Nephron (organoid): ENCODE data around the gene GPR153.
A peak's percentile ranks its signal among the peaks of the same experiment; 100 is the strongest.

Experiments used
- H3K27ac Mint-ChIP-seq, 3 experiments: 2 replicates each; pipeline ENCODE4 v1.8.0; 2020; ENCODE audit warnings: mixed read lengths in 3 of 3, mild to moderate bottlenecking in 2 of 3, moderate library complexity in 1 of 3
- H3K27me3 Mint-ChIP-seq: 2 replicates; pipeline ENCODE4 v1.8.0; 2021; ENCODE audit warnings: low read depth, mild to moderate bottlenecking, moderate library complexity, mixed read lengths
- H3K36me3 Mint-ChIP-seq: 2 replicates; pipeline ENCODE4 v1.8.0; 2020; ENCODE audit warnings: low read depth, mixed read lengths
- H3K4me1 Mint-ChIP-seq: 2 replicates; pipeline ENCODE4 v1.8.0; 2020; ENCODE audit warnings: mixed read lengths
- H3K4me3 Mint-ChIP-seq, 3 experiments: 2 replicates each; pipeline ENCODE4 v1.8.0; 2020; ENCODE audit warnings: mild to moderate bottlenecking in 3 of 3, mixed read lengths in 3 of 3, moderate library complexity in 2 of 3
- H3K9me3 Mint-ChIP-seq: 2 replicates; pipeline ENCODE4 v1.8.0; 2020; ENCODE audit warnings: mixed read lengths
- TF ChIP-seq, protein P1 (sequence below), 3 experiments: fragments of 200-600 bp; sonication (generic); IDR thresholded peaks; one replicate each; pipeline ENCODE4 v1.5.0; 2021; ENCODE audit warnings: antibody characterized with exemption in 3 of 3; ENCODE audit not compliant: unreplicated experiment in 3 of 3

GPR153 gene

GRCh38 chr1:6241887-6242740 is 18.8 kb downstream of the GPR153 start:
- no peaks in the 10 kb centered on the region for H3K36me3 Mint-ChIP-seq
- TF ChIP-seq, protein P1, sequence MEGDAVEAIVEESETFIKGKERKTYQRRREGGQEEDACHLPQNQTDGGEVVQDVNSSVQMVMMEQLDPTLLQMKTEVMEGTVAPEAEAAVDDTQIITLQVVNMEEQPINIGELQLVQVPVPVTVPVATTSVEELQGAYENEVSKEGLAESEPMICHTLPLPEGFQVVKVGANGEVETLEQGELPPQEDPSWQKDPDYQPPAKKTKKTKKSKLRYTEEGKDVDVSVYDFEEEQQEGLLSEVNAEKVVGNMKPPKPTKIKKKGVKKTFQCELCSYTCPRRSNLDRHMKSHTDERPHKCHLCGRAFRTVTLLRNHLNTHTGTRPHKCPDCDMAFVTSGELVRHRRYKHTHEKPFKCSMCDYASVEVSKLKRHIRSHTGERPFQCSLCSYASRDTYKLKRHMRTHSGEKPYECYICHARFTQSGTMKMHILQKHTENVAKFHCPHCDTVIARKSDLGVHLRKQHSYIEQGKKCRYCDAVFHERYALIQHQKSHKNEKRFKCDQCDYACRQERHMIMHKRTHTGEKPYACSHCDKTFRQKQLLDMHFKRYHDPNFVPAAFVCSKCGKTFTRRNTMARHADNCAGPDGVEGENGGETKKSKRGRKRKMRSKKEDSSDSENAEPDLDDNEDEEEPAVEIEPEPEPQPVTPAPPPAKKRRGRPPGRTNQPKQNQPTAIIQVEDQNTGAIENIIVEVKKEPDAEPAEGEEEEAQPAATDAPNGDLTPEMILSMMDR (IDR thresholded peaks at IDR 0.05; ENCODE audit: unreplicated experiment in 3 of 3) = no peak
- H3K27me3 Mint-ChIP-seq = peaks cover 90% of the 10 kb centered on the region
- H3K9me3 Mint-ChIP-seq = no peaks in the 10 kb centered on the region
- peaks cover 8% of the 10 kb centered on the region for H3K4me1 Mint-ChIP-seq
- H3K27ac Mint-ChIP-seq = no peak overlapping the region
- peak overlapping the region in 1 of 3 experiments; percentile 55 for H3K4me3 Mint-ChIP-seq

DNA sequence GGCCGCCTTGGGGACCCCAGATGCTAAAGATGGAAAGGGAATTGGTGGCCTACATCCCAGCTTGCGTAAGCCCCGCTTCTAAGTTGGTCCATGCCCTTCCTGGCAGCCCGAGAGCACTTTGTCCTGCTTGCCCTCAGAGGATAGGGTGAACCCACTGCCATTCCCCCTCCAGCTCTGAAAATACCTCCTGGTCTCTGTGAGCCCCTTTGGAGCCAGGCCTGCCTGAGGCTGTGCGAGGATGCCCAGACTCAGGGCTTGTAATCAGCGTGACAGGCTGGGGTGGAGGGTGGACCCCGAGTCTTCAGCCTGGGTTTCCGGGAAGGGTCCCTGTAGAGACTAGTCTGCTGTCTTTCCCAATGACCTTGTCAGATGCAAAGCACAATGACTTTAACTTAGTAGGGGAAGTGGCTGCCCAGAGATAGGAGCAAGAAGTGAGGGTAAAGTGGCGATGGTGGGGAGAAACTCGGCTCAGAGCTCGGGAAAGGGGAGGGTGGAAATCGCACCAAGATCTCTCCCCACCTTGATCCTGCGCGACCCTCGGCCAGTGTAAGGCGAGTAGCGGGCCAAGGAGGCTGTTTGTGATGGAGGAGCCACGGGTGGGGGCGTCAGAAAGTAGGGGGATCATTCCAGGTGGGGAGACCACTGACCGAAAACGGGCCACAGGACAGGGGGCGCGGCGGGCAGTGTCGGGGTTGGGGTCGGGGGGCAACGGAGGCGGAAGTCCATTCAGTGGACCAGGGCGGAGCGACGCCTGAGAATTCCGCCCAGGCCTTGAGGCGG is 19.6 kb downstream of the GPR153 start:
- Mint-ChIP-seq H3K27me3 (peaks cover 82% of the 10 kb centered on the region), H3K36me3 (no peaks in the 10 kb centered on the region), H3K9me3 (no peaks in the 10 kb centered on the region), H3K4me3 (peak overlapping the region; percentile 4 to 55 (median 48)), H3K4me1 (no peaks in the 10 kb centered on the region), H3K27ac (no peak overlapping the region)
- TF ChIP-seq, protein P1 (IDR thresholded peaks at IDR 0.05; ENCODE audit: unreplicated experiment in 3 of 3) = no peak

DNA sequence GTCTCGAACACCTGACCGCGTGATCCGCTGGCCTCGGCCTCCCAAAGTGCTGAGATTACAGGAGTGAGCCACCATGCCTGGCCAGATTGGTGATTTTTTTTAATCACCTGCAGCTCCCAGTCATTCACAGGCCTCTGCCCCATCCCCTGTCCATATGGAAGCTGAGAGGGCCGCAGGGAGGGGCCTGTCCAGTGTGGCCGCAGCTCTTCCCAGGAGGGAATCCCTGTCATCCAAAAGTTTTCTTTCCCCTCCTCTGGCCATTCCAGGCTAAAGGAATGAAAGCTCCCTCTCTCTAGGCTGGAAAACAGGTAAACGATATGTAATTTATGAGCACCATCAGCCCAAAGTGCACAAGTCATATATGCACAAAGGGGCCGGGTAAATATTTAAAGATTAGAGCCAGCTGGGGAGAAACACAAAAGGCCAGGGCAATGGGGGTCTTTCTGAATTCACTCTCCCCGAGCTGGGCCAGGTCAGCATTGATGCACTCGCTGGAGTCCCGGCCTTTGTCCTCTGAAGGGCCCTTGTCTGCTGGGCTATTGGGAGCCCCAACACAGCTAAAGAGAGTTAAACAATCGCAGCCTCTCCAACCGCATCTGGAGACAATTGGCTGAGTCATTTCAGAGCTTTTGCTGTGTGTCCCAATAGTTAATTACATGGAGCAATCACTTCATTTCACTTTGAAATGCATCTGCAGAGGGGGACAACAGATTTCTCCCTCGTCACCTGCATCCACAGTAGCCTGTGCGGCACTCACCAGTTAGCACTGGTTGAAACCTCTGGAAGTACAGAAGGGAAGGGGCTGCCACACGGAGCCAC is 20.7 kb downstream of the GPR153 start:
- no peak overlapping the region for H3K27ac Mint-ChIP-seq
- H3K4me3 Mint-ChIP-seq = peak overlapping the region in 1 of 3 experiments; percentile 19
- H3K9me3 Mint-ChIP-seq = no peaks in the 10 kb centered on the region
- no peaks in the 10 kb centered on the region for H3K36me3 Mint-ChIP-seq
- peaks cover 77% of the 10 kb centered on the region for H3K27me3 Mint-ChIP-seq
- TF ChIP-seq, protein P1 (IDR thresholded peaks at IDR 0.05; ENCODE audit: unreplicated experiment in 3 of 3) = no peak
- H3K4me1 Mint-ChIP-seq = no peaks in the 10 kb centered on the region

GRCh38 chr1:6239213-6239752 is 21.6 kb downstream of the GPR153 start:
- H3K4me3 Mint-ChIP-seq = peak overlapping the region in 1 of 3 experiments; percentile 41
- TF ChIP-seq, protein P1 (IDR thresholded peaks at IDR 0.05; ENCODE audit: unreplicated experiment in 3 of 3) = no peak
- H3K9me3 Mint-ChIP-seq = no peaks in the 10 kb centered on the region
- H3K27ac Mint-ChIP-seq = peak overlapping the region in 1 of 3 experiments; percentile 46
- H3K36me3 Mint-ChIP-seq = no peaks in the 10 kb centered on the region
- peaks cover 8% of the 10 kb centered on the region for H3K4me1 Mint-ChIP-seq
- peaks cover 69% of the 10 kb centered on the region for H3K27me3 Mint-ChIP-seq

DNA sequence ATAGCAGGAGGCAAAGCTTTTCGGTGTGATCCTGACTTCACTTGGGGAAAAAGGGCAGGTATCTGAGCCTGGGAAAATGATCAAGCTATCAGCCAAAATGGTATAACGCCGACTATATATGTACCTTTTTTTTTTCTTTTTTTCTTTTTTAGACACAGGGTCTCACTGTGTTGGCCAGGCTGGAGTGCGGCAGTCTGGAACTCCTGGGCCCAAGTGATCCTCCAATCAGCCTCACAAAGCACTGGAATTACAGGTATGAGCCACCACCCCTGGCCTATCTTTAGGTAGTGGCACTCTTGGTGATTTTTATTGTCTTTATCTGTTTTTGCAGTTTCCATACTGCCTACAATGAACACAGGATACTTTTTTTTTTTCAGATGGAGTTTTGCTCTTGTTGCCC is 23.8 kb downstream of the GPR153 start:
- TF ChIP-seq, protein P1 (IDR thresholded peaks at IDR 0.05; ENCODE audit: unreplicated experiment in 3 of 3) = no peak
- peaks cover 17% of the 10 kb centered on the region for H3K4me1 Mint-ChIP-seq
- peaks cover 11% of the 10 kb centered on the region for H3K36me3 Mint-ChIP-seq
- H3K4me3 Mint-ChIP-seq = peak overlapping the region; percentile 37 to 69 (median 58)
- no peaks in the 10 kb centered on the region for H3K9me3 Mint-ChIP-seq
- peaks cover 50% of the 10 kb centered on the region for H3K27me3 Mint-ChIP-seq
- no peak overlapping the region for H3K27ac Mint-ChIP-seq
